ENCODE measurements around the gene BUB3.
"Not testable (repeated sequence)": the region's sequence is repeated elsewhere in the genome, so short reads cannot be mapped to it uniquely, and the experiment has no call there.

Gene BUB3

DNA sequence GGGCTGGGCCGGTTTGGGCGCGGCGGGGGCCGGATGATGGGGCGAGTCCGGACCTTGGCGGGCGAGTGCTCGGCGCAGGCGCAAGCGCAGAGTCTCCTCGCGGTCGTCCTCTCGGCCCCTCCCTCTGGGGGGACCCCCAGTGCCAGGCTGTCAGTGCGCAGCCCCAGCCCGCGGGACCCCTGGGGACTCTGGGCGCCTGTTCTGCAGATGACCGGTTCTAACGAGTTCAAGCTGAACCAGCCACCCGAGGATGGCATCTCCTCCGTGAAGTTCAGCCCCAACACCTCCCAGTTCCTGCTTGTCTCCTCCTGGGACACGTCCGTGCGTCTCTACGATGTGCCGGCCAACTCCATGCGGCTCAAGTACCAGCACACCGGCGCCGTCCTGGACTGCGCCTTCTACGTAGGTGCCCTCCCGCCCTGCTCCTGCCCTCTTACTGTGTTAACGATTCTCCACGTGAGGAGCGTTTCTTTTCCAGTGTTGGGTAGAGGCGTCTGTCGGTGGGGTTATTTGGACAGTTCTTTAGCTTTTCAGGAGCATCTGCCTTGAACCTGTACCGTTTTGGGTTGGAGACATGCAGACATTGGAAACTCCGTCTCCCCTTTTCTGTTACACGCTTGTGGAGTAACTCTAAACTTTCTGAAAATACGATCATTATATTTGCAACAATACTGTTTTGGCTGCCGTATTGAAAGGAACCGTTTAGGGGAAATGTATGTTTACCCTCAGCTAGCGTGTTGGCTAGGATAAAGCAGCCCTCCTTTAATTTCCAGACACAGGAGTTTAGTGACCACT lies 706 bp downstream of the BUB3 start:
- no peak for DNase-seq

DNA sequence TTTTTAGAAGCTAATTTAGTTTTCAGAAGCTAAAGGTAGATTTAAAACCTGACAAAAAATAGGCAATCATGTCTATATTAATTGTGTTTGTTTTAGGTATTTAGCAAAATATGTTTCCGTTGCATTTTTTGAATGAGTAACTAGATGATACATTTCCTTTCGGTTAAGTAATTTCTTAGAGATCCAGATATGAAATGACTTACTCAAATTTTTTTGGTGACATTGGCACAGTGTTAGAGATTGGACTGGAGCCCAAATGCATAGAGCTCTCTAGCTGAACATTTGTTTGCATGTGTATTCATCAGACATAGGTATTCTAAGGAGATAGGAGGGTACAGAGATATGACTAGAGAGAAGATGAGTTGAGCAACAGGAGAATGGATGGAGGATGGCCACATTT lies 1.9 kb downstream of the BUB3 start:
- no peak for DNase-seq

DNA sequence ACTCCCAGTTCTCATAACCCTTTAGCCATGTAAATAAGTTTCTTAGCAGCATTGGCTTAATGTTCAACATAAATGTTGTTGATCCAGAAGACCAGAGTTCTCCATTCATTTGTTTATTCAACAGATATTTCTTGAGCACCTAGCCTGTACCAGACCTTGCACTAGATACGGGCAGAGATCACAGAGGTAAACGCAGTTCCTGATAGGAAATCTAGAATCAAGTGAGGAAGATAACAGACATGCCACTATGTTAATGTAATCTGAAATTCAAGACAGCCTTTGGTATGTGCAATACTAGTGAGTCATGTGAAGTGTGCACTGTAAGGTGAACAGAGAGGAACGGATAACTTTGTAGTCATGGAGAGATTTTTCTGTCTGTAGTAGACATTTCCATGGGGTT lies 3.0 kb downstream of the BUB3 start:
- no peak for DNase-seq

DNA sequence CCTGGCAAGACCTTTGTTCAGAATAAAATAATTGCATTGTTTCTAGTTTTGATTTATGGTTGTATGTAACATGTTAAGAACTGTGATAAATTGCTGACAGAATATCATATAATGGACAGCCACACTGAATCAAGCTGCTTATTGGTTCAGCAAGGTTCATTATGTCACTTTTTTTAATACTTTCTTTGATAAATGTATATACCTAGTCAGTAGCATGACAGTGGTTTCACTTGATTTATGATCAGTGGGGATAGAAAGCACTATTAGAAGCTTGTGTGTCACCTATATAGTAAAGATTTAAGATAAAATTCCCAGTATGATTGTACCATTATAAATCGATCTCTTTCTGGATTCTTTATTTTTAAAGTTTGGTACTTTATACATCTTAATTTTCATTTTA lies 4.5 kb downstream of the BUB3 start:
- no peak for DNase-seq

DNA sequence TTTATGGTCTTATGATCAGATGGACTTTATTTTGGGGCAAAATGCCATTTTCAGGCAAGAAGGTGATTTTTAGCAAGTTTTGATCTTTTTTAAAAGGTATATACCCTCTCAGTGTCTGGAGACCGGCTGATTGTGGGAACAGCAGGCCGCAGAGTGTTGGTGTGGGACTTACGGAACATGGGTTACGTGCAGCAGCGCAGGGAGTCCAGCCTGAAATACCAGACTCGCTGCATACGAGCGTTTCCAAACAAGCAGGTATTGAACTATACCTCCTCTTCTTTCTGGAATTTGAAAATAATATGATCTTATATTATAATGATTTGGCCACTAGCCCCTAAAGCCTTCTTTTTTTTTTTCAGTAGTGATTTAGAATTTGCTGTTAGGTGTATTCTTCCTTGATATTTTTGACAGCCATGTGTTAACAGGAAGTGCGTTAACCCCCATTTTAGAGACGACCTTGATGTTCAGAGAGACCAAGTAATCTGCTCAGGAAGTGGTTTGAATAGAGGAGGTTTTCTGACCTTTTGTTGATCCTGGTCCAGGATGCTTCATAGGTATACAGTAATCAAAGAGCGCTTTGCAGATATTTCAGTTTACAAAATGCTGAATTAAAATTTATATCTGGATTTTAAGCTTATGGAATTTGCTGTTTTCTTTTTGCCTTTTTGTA lies 6.2 kb downstream of the BUB3 start:
- DNase-seq, result no peak

DNA sequence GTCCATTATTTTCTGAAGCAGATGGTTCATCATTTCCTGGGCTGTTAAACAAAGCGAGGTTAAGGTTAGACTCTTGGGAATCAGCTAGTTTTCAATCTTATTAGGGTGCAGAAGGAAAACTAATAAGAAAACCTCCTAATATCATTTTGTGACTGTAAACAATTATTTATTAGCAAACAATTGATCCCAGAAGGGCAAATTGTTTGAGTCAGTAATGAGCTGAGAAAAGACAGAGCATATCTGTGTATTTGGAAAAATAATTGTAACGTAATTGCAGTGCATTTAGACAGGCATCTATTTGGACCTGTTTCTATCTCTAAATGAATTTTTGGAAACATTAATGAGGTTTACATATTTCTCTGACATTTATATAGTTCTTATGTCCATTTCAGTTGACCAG lies 10.1 kb downstream of the BUB3 start:
- no peak for DNase-seq

DNA sequence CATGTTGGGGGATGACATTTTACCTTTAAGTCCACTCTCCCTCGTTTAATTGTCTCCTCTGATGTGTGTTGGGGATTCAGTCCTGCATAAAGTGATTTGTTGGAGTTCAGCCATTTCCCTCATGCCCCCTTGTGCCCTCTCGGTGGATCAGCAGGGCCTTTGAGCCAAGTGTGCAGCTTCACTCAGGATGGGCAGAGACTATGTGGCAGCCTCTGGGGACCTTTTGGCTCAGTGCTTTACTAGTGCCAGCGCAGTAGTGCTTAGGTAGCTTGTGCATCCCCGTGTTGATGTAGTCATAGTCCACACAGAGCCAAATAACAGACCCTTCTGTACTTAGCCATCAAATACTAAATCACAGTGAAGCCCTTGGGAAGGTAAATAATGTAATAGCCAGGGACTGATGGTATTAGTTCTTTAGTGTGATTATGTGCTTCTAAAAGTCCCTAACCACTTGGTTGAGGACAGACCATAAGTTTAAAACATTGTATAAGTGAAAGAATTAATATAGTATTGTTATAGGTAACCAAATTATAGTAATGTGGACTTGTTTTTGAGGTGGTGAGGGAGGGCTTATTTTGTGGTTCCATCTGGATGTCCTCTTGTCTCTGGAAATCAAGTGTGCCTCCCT lies 11.4 kb downstream of the BUB3 start:
- no peak for DNase-seq

DNA sequence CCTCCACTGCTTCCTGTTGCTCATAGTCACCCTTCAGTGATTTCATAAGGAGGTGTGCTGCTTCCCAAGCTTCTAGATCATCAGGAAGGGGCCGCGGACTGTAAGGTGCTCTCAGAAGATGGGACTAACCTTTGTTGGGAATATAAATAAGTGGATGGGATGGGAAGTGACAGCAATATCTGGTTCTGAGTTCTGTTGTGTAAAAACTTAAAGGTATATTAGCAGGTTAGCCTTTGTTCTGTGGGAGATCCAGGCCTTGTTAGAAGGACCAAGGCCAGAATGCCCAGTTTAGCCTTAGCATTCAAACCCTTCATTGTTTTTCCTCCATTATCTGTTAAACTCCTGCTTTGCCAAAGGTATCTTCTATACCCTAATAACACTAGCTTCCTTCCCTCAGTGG lies 12.4 kb downstream of the BUB3 start:
- no peak for DNase-seq

DNA sequence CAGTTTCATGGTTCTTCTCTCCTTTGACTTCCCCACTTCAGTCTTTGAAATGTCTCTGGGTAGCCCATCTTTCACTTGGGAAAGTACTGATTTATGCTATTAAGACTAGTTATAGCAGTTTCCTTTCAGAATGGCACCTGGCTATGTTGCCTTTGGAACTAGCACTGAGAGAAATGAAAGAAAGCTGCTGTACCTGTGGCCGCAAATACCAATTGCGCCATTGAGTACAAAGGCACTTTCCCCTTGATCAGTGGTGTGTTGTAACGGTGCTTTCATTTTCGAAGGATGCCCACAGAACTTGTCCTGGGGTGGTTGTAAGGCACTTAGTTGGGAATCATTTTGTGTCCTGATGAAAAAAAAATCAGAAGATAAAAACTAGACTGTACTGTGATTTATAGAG lies 16.8 kb downstream of the BUB3 start:
- no peak for DNase-seq

DNA sequence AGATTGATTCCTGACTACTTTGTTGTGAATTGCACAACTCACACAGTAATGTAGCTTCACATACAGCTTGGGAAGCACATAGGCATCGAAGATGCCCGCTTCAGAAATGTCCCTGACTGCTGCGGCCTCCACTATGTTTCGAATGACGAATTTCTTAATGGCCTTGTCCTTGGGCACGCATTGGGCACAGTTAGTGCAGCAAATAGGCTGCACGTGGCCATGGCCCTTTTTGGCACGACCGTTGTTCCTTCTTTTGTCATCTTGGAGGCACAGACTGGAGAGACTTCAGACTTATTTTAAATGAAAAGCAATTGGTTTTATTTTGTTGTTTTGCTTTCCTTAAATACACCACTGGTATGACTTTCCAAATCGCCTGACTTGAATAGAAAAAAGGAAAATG lies 17.4 kb downstream of the BUB3 start:
- DNase-seq, result not testable (repeated sequence)

DNA sequence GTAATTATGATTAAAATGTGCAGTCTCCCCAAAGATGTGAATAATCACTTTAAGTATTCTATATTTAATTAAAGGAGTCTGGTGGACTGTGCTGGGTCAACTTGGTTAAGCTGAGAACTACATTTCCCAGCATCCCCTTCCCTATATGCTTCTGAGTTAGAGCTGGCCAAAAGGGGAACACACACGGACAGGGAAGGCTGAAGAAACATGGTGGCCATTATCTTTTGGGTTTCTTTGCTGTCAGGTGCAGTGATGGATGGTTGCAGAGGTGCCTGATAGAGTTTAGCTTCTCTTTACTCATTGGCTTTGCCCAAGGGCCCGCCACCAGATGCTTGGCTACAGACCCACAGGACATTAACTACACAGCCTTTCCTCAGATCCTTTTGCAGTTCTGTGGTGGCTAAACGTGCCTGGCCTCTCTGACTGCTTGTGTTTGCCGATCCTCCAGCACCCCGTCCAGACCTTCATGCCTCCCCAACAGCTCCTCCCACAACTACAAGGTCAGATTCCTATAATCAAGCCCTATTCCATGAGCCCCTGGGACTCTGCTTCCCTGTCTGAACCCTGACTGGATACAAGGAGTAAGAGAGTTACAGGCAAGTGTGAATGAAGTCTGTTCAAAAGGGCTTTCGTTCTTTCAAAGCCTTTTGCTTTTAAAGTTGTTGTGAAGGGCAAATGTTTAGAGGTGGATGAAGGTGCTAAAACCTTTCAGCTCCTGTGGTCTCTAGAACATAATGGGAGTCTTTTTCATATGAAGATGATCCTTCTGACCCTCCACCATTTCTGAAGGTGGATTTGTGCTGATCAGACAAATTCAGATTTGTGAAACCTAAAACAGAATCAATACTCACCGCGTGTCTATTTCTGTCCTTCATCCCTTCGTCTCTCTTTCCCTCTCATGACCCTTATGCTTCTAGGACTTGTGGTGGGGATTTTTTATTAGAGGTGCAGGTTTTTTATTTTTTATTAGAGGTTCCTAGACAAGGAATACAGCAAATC lies 21.5 kb downstream of the BUB3 start:
- no peak for DNase-seq

DNA sequence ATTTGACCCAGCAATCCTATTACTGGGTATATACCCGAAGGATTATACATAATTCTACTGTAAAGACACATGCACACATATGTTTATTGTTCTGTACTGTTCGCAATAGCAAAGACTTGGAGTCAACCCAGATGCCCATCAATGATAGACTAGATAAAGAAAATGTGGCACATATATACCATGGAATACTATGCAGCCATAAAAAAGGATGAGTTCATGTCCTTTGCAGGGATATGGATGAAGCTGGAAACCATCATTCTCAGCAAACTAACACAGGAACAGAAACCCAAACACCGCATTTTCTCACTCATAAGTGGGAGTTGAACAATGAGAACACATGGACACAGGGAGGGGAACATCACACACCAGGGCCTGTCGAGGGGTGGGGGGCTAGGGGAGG lies 24.2 kb downstream of the BUB3 start:
- DNase-seq, result not testable (repeated sequence)

DNA sequence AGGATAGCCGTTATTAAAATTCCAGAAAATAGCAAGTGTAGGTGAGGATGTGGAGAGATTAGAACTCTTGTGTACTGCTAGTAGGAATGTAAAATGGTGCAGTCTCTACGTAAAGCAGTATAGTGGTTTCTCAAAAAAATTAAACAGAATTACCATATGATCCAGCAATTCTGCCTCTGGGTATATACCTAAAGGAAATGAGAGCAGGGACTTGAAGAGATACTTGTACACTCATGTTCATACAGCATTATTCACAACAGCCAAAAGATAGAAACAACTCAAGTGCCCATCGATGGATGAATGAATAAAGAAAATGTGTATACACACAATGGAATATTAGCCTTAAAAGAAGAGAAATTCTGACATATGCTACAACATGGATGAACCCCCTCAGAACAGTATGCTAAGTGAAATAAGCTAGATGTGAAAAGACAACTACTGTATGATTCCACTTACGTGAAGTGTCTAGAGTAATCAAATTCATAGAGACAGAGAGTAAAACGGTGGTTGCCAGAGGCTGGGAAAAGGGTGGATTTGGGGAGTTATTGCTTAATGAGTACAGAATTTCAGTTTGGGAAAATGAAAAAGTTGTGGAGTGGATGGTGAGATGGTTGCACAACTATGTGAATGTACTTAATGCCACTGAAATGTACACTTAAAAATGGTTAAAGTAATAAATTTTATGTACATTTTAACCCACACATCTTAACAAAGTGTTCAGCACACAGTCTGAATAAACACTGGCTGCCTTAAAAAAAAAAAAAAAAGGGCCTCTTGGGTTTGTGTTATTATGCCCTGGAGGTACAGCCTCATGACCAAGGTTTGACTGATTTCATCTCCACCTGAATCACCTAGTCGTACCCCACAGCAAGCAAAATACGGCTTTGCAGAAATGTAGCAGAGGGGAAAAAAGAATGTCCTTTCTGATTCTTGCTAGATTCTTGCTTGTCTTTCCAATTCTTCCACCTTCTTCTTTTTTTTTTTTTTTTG lies 26.2 kb downstream of the BUB3 start:
- DNase-seq, result no peak

DNA sequence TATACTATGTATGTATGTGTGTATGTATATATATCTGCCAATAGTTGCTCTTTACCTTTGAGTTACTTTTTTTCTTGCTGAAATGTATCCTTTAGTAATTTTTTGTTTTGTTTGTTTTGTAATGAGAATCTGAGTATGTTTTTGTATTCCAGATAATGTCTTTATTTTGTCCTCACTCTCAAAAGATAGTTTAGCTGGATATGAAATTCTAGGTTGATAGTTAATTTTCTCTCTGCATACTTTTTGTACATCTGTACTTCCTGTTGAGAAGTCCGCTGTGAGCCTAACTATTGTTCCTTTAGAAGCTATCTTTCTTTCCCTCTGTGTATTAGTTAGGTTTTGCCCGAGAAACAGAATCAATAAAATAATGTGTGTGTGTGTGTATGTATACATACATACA lies 29.5 kb downstream of the BUB3 start:
- DNase-seq, result no peak

DNA sequence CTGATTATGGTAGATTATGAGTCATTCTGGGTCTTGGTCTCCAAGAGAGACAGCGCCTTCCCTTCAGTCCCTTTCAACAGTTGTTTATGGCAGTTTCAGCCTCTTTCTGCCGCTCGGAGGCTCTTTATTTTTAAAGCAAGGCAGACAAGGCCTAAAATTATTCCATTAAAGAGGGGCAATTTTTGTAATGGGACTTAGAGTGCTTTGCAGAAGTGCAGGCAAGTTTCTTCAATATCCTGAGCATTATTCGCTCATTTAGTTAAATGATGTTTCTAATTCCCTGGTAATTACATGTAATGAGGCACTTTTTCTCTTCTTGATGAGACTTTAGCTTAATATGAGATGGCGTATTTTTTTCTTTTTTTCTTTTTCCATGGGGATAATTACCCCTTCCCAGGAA lies 33.6 kb downstream of the BUB3 start:
- no peak for DNase-seq

DNA sequence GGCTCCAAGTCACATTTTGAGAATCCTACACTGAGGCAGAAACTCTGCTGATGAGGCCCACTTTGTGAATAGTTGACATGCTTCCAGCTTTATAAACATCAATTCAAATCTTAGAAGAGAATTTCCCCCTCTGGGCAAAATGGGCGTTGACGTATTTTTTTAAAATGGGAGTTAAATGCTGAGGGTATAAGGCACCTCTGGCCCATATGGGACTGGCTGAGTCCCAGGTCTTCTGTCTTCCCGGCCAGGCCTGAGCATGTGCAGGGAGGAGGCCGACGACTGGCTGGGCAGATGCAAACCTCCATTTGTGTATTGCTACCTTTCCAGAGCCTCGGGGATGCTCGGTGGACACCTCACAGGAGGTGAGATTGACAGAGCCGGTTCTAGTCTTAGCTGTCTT lies 37.7 kb downstream of the BUB3 start:
- no peak for DNase-seq

DNA sequence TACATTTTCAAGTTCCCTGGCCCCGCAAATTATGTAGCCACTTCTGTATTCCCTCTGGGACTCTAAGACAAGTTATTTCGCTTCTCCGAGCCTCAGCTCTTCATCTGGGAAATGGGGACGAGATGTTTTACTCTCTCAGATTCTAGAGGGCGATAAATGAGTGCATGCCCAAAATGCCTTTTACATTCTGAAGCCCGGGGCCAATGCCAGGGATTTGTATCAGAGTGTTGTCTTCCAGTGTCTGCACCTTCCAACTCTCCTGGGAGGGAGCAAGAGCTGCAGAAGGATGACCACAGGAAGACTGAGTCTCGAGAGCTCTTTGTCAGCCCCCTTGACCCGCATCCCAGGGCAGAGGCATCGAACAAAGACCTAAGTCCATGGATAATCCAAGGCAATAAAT lies 39.9 kb downstream of the BUB3 start:
- DNase-seq, result no peak

DNA sequence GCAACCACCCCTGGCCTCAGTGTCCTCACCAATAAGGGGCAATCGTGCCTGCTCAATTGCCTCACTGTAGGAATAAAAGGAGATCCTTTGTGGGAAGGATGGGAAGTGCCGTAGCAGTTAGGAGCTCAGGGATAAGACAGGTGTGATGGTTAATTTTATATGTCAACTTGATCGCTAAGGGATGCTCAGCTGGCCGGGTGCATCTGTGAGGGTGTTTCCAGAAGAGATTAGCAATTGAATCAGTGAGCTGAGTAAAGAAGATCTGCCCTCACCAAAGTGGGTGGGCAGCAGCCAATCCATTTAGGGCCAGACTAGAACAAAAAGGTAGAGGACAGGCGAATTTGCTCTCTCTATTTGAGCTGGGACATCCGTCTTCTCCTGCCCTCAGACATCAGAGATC lies 46.3 kb downstream of the BUB3 start:
- no peak for DNase-seq

DNA sequence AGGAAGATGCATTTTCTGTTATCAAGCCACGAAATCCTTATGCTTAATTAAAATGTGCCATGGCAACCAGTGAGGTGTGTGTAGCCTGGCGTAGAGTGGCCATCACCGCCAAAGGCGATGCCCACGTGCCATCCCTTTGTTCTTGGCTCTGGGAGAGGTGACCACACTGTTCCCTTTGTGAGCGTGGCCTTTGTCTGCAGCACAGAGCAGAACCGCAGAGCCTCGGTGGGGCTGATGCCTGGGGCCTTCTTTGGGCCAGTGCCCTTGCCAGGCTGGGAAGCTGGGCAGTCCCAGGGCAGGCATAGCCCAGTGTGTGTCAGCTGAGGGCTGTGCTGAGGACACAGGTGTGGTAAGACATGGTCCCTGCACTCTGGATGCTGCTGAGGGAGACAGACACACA lies 48.3 kb downstream of the BUB3 start:
- DNase-seq, result no peak

DNA sequence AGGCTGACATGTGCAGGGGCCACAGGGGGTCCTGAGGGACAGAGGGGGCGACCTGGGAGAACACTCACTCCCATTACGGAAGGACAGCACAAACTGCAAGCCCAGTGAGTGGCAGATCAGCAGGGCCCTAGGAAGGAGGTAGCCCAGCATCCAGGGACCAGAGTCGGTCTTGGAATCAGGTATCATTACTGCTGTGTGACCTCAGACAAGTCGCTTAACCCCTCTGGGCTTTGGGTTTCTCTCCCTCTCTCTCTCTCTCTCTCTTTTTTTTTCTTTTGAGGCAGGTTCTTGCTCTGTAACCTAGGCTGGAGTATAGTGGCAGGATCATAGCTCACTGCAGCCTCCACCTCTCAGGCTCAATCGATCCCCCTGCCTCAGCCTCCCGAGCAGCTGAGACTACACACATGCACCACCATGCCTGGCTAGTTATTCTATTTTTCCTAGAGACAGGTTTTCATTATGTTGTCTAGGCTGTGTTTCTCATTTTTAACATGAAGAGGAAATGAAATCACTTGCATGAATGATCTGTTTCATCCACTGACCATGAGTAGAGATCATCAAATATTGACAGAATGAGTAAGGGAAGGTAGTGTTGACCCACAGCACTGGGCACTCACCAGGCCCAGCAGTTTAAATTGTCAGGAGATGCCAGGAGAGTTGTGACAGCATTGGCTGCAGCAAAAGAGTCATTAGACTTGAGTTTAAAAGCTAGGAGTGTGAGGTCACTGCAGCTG lies 49.4 kb downstream of the BUB3 start:
- no peak for DNase-seq

DNA sequence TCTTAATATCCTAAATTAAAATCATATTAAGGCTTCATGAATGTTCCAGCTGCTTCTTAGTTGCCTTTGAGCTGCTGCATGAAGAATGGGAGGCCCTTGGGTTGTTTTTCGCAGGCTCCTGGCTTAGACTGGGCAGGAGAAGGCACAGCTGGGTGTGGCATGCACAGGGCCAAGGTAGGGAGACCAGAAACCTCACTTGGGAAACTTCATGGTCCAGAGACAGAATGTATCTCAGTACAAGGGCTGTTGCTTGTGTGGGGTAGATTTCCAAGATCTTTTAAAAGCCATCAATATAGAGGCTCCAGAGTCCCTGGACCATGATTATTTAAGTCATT lies 49.9 kb downstream of the BUB3 start:
- DNase-seq, result no peak
